Measurements from ENCODE around the gene CACNB4. TPM values are rescaled to one million over a fixed set of nuclear protein-coding genes. Genes with fewer than 3 reads are reported as not detected.

Gene CACNB4
- total RNA-seq, 1 experiment from 2014 or later = 2.0 TPM

GRCh38 chr2:152019732-152020131 lies 79.1 kb downstream of the CACNB4 start:
- ATAC-seq (no peak), DNase-seq (ENCODE audit: low read depth, low spot score) (no peak)
- no peak overlapping the region for H3K4me2 ChIP-seq (ENCODE audit: low read length)
- H3K27me3 ChIP-seq (ENCODE audit: insufficient read depth, low read length) = no peaks in the 10 kb centered on the region
- BruUV-seq (replicated peaks) = no TSS peak
- H3K79me2 ChIP-seq (ENCODE audit: insufficient read depth, low read length) = no peaks in the 10 kb centered on the region
- no peak overlapping the region for H3K4me3 ChIP-seq (replicated peaks in 1 of 2; ENCODE audit: low read depth in 1 of 2, low read length in 2 of 2)
- no peak overlapping the region for H3K9ac ChIP-seq (ENCODE audit: low read length)
- ChIA-PET RAD21 (ENCODE audit: low non-redundant PET in 1 of 2, low total read pairs in 2 of 2, uncharacterized antibody in 2 of 2, unreplicated experiment in 2 of 2) (no interaction called here), POLR2A (no interaction called here), CTCF (no interaction called here)
- intact Hi-C loops (cut with micrococcal nuclease) = loop anchor here (10.0 kb wide), 1 partner anchor 245 kb away; no protein-coding TSS in a partner anchor
- no peak overlapping the region for H2AFZ ChIP-seq (ENCODE audit: low read depth, low read length, poor library complexity, severe bottlenecking)
- no peaks in the 10 kb centered on the region for H3K4me1 ChIP-seq (ENCODE audit: control insufficient read depth in 1 of 2, insufficient read depth in 2 of 2, low read length in 2 of 2)
- no peak overlapping the region for H3K27ac ChIP-seq (ENCODE audit: low read depth, low read length)
- no peaks in the 10 kb centered on the region for H3K36me3 ChIP-seq (ENCODE audit: control insufficient read depth in 1 of 2, insufficient read depth in 2 of 2, low read length in 2 of 2)
- no peaks in the 10 kb centered on the region for H4K20me1 ChIP-seq (ENCODE audit: insufficient read depth)
- no peaks in the 10 kb centered on the region for H3K9me2 ChIP-seq (ENCODE audit: insufficient read depth)
- no peaks in the 10 kb centered on the region for H3K9me3 ChIP-seq (ENCODE audit: control insufficient read depth in 1 of 2, insufficient read depth in 1 of 2, low read depth in 1 of 2, low read length in 2 of 2)
- TF ChIP-seq ATF3 (IDR thresholded peaks at IDR 0.05) = no peak
- no peak for TF ChIP-seq ZFX (IDR thresholded peaks at IDR 0.05)
- no peak for TF ChIP-seq FOSL1 (IDR thresholded peaks at IDR 0.05; ENCODE audit: low read depth)
- TF ChIP-seq ZBTB33 (IDR thresholded peaks at IDR 0.05; ENCODE audit: extremely low read depth, insufficient replicate concordance, low read length) = no peak
- TF ChIP-seq SIN3A (IDR thresholded peaks at IDR 0.05; ENCODE audit: low read depth) = no peak
- no peak for TF ChIP-seq CTCF (IDR thresholded peaks at IDR 0.05 in 2 of 3, conservative IDR thresholded peaks at IDR 0.05 in 1 of 3; ENCODE audit: borderline replicate concordance in 1 of 3, insufficient read depth in 1 of 3, low read depth in 2 of 3, low read length in 2 of 3)
- no peak for TF ChIP-seq JUND (IDR thresholded peaks at IDR 0.05)
- TF ChIP-seq EZH2 (IDR thresholded peaks at IDR 0.05) = no peak
- no peak for TF ChIP-seq SP1 (IDR thresholded peaks at IDR 0.05; ENCODE audit: low read depth)
- no peak for TF ChIP-seq POLR2A (IDR thresholded peaks at IDR 0.05; ENCODE audit: borderline replicate concordance, extremely low read depth, insufficient read depth, insufficient read length)
- TF ChIP-seq EGR1 (IDR thresholded peaks at IDR 0.05; ENCODE audit: low read depth) = no peak
- no peak for TF ChIP-seq POLR2AphosphoS5 (IDR thresholded peaks at IDR 0.05; ENCODE audit: low read depth, low read length)
- TF ChIP-seq TCF7L2 (IDR thresholded peaks at IDR 0.05; ENCODE audit: borderline replicate concordance, extremely low read depth, insufficient read depth, insufficient read length) = no peak
- TF ChIP-seq CBX3 (IDR thresholded peaks at IDR 0.05; ENCODE audit: low read depth) = no peak
- no peak for TF ChIP-seq SRF (IDR thresholded peaks at IDR 0.05; ENCODE audit: low read depth)
- TF ChIP-seq ELF1 (IDR thresholded peaks at IDR 0.05; ENCODE audit: borderline replicate concordance, low read depth) = no peak
- no peak for TF ChIP-seq RAD21 (IDR thresholded peaks at IDR 0.05; ENCODE audit: low read depth)
- no peak for TF ChIP-seq CEBPB (IDR thresholded peaks at IDR 0.05; ENCODE audit: low read depth)
- TF ChIP-seq YY1 (IDR thresholded peaks at IDR 0.05; ENCODE audit: extremely low read depth, insufficient replicate concordance, low read depth, low read length) = no peak

Data from HCT116 (cell line).